PC-9 (cell line): ENCODE results near the gene ANO2.

Experiments used
- EZH2 ChIP-seq: fragments of 200-600 bp; sonication (generic); IDR thresholded peaks from 2 replicates; pipeline ENCODE4 v1.8.0; 2017; ENCODE audit warnings: antibody characterized with exemption, low read depth
- TF ChIP-seq, protein P1 (sequence below): fragments of 200-600 bp; sonication (generic); conservative IDR thresholded peaks from 2 replicates; pipeline ENCODE4 v1.6.1; 2017; ENCODE audit warnings: mixed run types, antibody characterized with exemption, mild to moderate bottlenecking, moderate library complexity

DNA sequence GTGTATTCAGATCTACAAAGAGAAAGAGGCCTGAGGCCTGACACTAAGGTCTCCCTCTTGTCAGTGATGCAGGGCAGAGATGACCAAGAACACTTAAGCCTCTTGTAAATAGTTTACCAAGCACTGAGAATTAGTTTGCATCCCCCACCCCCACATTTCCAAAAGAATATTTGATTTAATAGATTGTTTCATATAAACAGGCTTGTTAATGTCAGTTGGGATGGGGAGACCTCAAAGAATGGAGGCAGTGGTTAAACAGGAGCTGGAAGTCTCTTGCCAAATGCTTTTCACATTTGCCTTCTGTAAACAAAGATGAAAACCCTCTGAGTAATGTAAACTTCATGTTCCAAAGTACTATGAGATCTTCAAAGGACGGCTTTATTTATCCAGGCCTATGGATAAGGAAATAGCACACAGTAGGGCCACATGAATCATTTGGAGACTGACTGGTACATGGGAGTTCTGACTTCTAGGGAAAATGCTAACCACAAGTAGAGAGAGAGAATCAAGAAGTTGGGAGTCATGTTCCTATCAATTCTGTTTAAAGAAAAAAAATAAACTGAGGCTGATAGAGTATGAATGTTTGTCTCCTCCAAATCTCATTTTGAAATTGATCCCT, 234.7 kb downstream of the ANO2 start:
- TF ChIP-seq, protein P1, sequence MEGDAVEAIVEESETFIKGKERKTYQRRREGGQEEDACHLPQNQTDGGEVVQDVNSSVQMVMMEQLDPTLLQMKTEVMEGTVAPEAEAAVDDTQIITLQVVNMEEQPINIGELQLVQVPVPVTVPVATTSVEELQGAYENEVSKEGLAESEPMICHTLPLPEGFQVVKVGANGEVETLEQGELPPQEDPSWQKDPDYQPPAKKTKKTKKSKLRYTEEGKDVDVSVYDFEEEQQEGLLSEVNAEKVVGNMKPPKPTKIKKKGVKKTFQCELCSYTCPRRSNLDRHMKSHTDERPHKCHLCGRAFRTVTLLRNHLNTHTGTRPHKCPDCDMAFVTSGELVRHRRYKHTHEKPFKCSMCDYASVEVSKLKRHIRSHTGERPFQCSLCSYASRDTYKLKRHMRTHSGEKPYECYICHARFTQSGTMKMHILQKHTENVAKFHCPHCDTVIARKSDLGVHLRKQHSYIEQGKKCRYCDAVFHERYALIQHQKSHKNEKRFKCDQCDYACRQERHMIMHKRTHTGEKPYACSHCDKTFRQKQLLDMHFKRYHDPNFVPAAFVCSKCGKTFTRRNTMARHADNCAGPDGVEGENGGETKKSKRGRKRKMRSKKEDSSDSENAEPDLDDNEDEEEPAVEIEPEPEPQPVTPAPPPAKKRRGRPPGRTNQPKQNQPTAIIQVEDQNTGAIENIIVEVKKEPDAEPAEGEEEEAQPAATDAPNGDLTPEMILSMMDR, result no peak
- TF ChIP-seq EZH2, result no peak
